Karpas-422 (cell line): ENCODE measurements around the gene EFCAB6. TPM values are rescaled to one million over a fixed set of nuclear protein-coding genes. Genes with fewer than 3 reads are reported as not detected.

Source experiments
- DNase-seq: peaks from one replicate; pipeline ENCODE4 v3.0.0-alpha.2; 2015
- H2AFZ ChIP-seq: fragments of 200-600 bp; sonication (generic); 2 replicates; pipeline ENCODE4 v1.6.1; 2014; ENCODE audit warnings: antibody characterized with exemption, low read length, mixed read lengths
- H3K27ac ChIP-seq: fragments of 200-600 bp; sonication (generic); 2 replicates; pipeline ENCODE4 v1.5.1; 2014; ENCODE audit warnings: mild to moderate bottlenecking, low read length, moderate library complexity
- H3K27me3 ChIP-seq: fragments of 200-600 bp; sonication (generic); 2 replicates; pipeline ENCODE4 v1.6.1; 2014; ENCODE audit warnings: low read length, mixed read lengths
- H3K36me3 ChIP-seq: fragments of 200-600 bp; sonication (generic); 2 replicates; pipeline ENCODE4 v1.6.1; 2014; ENCODE audit warnings: low read length, mixed read lengths; ENCODE audit not compliant: insufficient read depth
- H3K4me1 ChIP-seq: fragments of 200-600 bp; sonication (generic); 2 replicates; pipeline ENCODE4 v1.6.1; 2014; ENCODE audit warnings: mild to moderate bottlenecking, low read length, mixed read lengths
- H3K4me2 ChIP-seq: fragments of 200-600 bp; sonication (generic); 2 replicates; pipeline ENCODE4 v1.6.1; 2014; ENCODE audit warnings: low read length, low read depth, mild to moderate bottlenecking; ENCODE audit not compliant: poor library complexity, severe bottlenecking
- H3K4me3 ChIP-seq: fragments of 200-600 bp; sonication (generic); 2 replicates; pipeline ENCODE4 v1.5.1; 2014; ENCODE audit warnings: mild to moderate bottlenecking, antibody characterized with exemption, low read length, mixed read lengths
- H3K79me2 ChIP-seq: fragments of 200-600 bp; sonication (generic); 2 replicates; pipeline ENCODE4 v1.6.1; 2014; ENCODE audit warnings: mild to moderate bottlenecking, low read length, mixed read lengths
- H3K9ac ChIP-seq: fragments of 200-600 bp; sonication (generic); 2 replicates; pipeline ENCODE4 v1.6.0; 2014; ENCODE audit warnings: low read length
- H3K9me2 ChIP-seq: fragments of 200-600 bp; sonication (generic), shearing (Covaris generic); replicated peaks from 2 replicates; pipeline ENCODE4 v1.6.0; 2014; ENCODE audit warnings: mild to moderate bottlenecking, low read length, moderate library complexity; ENCODE audit not compliant: insufficient read depth
- H3K9me3 ChIP-seq: fragments of 300-700, 200-600 bp; sonication (generic); 2 replicates; pipeline ENCODE4 v1.6.1; 2014; ENCODE audit warnings: low read length, mixed read lengths
- H4K20me1 ChIP-seq: fragments of 200-600 bp; sonication (generic); 2 replicates; pipeline ENCODE4 v1.6.1; 2014; ENCODE audit warnings: mild to moderate bottlenecking, antibody characterized with exemption, low read length, low read depth; ENCODE audit not compliant: insufficient read depth
- total RNA-seq: library from RNA; depleted of rRNA; stranded (reverse); fragments of >200 nt; shearing (Covaris generic); gene quantifications from 2 replicates; pipeline ENCODE4 v1.2.3, GENCODE V29; 2014; ENCODE audit warnings: low replicate concordance

EFCAB6 gene
- total RNA-seq, 1 experiment from 2014 or later: not detected

DNA sequence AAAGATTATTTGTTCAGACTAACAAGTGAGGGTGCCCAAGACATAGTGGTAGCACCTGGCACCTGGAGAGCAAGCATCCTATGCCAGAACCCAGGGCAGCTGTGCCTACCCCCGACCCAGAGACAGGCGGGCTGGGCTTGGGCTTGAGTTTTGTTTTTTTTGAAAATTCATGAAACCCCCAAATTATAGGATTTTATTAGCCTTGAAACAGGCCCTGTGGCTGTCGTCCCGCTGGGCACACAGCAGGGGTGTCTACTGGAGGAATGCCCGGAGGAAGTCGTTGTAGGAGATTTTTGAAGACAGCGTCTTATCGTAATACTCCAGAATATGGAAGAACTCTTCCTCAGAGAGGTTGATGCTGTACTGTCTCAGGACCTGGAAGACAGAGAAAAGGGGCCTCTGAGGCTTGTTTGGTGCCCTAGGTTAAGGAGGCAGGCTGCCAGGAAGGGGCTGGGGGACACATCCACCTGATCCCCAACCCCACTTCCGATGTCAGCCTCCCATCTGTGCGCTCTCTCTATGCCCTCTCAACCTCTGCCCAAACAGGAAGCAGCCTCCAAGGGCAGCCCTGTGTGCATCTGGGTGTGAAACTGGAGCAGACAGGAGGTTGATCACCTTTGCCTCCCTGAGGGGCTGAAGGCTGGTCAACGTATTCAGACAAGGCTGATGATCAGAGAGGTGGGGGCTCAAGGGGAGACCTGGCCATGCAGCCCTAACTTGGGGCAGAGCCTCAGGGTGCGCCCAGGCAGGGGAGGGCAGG lies 283.3 kb downstream of the EFCAB6 start:
- no peaks in the 10 kb centered on the region for H3K4me1 ChIP-seq
- no peaks in the 10 kb centered on the region for H3K27me3 ChIP-seq
- H3K4me2 ChIP-seq: no peak overlapping the region
- H3K9me3 ChIP-seq: no peaks in the 10 kb centered on the region
- H3K27ac ChIP-seq: no peak overlapping the region
- H3K36me3 ChIP-seq: no peaks in the 10 kb centered on the region
- H2AFZ ChIP-seq: no peak overlapping the region
- H3K9me2 ChIP-seq: no peaks in the 10 kb centered on the region
- H3K9ac ChIP-seq: no peak overlapping the region
- DNase-seq: no peak
- no peak overlapping the region for H3K4me3 ChIP-seq
- H3K79me2 ChIP-seq: no peaks in the 10 kb centered on the region
- no peaks in the 10 kb centered on the region for H4K20me1 ChIP-seq

DNA sequence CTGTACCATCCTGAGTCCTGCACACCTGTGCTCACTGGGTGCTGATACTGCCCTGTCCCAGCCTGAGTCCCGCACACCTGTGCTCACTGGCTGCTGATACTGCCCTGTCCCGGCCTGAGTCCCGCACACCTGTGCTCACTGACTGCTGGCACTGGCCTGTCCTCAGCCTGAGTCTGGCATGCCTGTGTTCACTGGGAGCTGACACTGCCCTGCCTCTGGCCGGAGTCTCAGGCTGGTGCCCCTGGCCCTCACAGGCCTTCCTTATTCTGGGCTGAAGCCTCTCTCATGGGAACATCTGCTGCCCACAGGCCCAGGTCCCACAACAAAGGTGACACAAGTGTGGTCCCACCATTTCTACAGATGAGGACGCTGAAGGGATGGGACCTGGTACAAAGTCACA lies 285.2 kb downstream of the EFCAB6 start:
- Histone ChIP-seq H3K27ac (no peak overlapping the region), H3K4me3 (no peak overlapping the region), H4K20me1 (no peaks in the 10 kb centered on the region), H3K27me3 (no peaks in the 10 kb centered on the region), H3K79me2 (no peaks in the 10 kb centered on the region), H3K4me2 (no peak overlapping the region), H2AFZ (no peak overlapping the region), H3K9me2 (no peaks in the 10 kb centered on the region), H3K36me3 (no peaks in the 10 kb centered on the region), H3K9ac (no peak overlapping the region), H3K4me1 (no peaks in the 10 kb centered on the region), H3K9me3 (no peaks in the 10 kb centered on the region)
- no peak for DNase-seq

GRCh38 chr22:43526117-43526655 lies 285.9 kb downstream of the EFCAB6 start:
- Histone ChIP-seq H3K4me1 (no peaks in the 10 kb centered on the region), H3K4me3 (no peak overlapping the region), H3K9me2 (no peaks in the 10 kb centered on the region), H3K79me2 (no peaks in the 10 kb centered on the region), H3K27me3 (no peaks in the 10 kb centered on the region), H3K4me2 (no peak overlapping the region), H3K36me3 (no peaks in the 10 kb centered on the region), H4K20me1 (no peaks in the 10 kb centered on the region), H2AFZ (no peak overlapping the region), H3K27ac (no peak overlapping the region), H3K9ac (no peak overlapping the region), H3K9me3 (no peaks in the 10 kb centered on the region)
- no peak for DNase-seq

GRCh38 chr22:43521716-43522115 lies 290.4 kb downstream of the EFCAB6 start:
- no peak overlapping the region for H3K27ac ChIP-seq
- H3K36me3 ChIP-seq: no peaks in the 10 kb centered on the region
- H3K9ac ChIP-seq: no peak overlapping the region
- no peaks in the 10 kb centered on the region for H3K4me1 ChIP-seq
- H4K20me1 ChIP-seq: no peaks in the 10 kb centered on the region
- no peaks in the 10 kb centered on the region for H3K9me2 ChIP-seq
- no peaks in the 10 kb centered on the region for H3K27me3 ChIP-seq
- no peak overlapping the region for H3K4me2 ChIP-seq
- no peaks in the 10 kb centered on the region for H3K79me2 ChIP-seq
- DNase-seq: no peak
- no peaks in the 10 kb centered on the region for H3K9me3 ChIP-seq
- H3K4me3 ChIP-seq: no peak overlapping the region
- no peak overlapping the region for H2AFZ ChIP-seq

DNA sequence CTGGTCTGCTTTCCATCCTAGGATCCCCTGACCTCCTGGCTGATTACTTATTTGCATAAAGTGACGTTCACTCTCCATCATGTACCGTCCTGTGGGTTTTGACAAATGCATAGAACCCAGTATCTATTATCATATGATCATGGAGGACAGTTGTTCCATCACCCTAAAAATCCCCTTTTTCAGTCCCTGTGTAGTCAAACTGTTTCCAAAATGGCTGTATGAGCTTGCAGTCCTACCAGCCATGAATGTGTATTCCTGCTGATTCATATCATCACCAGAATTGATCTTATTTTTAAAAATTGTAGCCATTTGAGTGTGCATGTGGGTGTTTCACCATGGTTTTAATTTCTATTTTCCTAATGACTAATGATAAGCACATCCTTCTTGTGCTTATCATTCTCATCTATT lies 291.5 kb downstream of the EFCAB6 start:
- no peaks in the 10 kb centered on the region for H3K36me3 ChIP-seq
- no peaks in the 10 kb centered on the region for H3K27me3 ChIP-seq
- H3K4me1 ChIP-seq: no peaks in the 10 kb centered on the region
- no peak overlapping the region for H3K9ac ChIP-seq
- no peaks in the 10 kb centered on the region for H4K20me1 ChIP-seq
- no peaks in the 10 kb centered on the region for H3K9me3 ChIP-seq
- H3K27ac ChIP-seq: no peak overlapping the region
- no peaks in the 10 kb centered on the region for H3K79me2 ChIP-seq
- no peaks in the 10 kb centered on the region for H3K9me2 ChIP-seq
- no peak overlapping the region for H3K4me3 ChIP-seq
- no peak for DNase-seq
- no peak overlapping the region for H3K4me2 ChIP-seq
- no peak overlapping the region for H2AFZ ChIP-seq

GRCh38 chr22:43516996-43517635 lies 295.0 kb downstream of the EFCAB6 start:
- Histone ChIP-seq H3K79me2 (no peaks in the 10 kb centered on the region), H3K36me3 (no peaks in the 10 kb centered on the region), H3K9me3 (no peaks in the 10 kb centered on the region), H2AFZ (no peak overlapping the region), H3K4me1 (no peaks in the 10 kb centered on the region), H3K9ac (no peak overlapping the region), H3K27me3 (no peaks in the 10 kb centered on the region), H3K9me2 (no peaks in the 10 kb centered on the region), H3K27ac (no peak overlapping the region), H3K4me2 (no peak overlapping the region), H3K4me3 (no peak overlapping the region), H4K20me1 (no peaks in the 10 kb centered on the region)
- DNase-seq: no peak

DNA sequence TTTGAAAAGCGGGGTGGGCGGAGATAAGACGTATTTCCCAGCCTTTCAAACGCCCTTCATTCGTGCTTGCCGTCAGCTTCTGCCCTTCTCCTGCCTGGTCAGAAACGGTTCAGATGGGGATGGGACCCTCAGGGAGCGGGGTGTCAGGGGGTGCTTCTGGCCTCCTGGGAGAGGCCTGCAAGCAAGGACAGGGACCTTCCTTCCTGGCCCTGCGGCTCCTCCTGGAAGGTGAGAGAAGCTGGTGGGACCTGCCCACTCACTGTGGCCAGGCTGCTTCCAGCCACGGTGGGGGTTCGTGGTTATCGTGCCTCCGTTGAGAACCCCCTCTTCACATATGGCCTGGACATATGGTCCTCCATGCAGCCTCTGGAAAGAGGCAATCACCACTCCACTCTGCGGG lies 295.7 kb downstream of the EFCAB6 start:
- Histone ChIP-seq H3K9me2 (no peaks in the 10 kb centered on the region), H2AFZ (no peak overlapping the region), H3K36me3 (no peaks in the 10 kb centered on the region), H3K4me3 (no peak overlapping the region), H3K9ac (no peak overlapping the region), H4K20me1 (no peaks in the 10 kb centered on the region), H3K4me1 (no peaks in the 10 kb centered on the region), H3K4me2 (no peak overlapping the region), H3K27me3 (no peaks in the 10 kb centered on the region), H3K9me3 (no peaks in the 10 kb centered on the region), H3K79me2 (no peaks in the 10 kb centered on the region), H3K27ac (no peak overlapping the region)
- no peak for DNase-seq

- no peaks in the 10 kb centered on the region for H3K4me1 ChIP-seq
- no peak overlapping the region for H2AFZ ChIP-seq
- H4K20me1 ChIP-seq: no peaks in the 10 kb centered on the region
- no peaks in the 10 kb centered on the region for H3K79me2 ChIP-seq
- no peaks in the 10 kb centered on the region for H3K36me3 ChIP-seq
- DNase-seq: peak; percentile 61
- no peaks in the 10 kb centered on the region for H3K9me2 ChIP-seq
- no peaks in the 10 kb centered on the region for H3K9me3 ChIP-seq
- H3K27ac ChIP-seq: no peak overlapping the region
- H3K27me3 ChIP-seq: no peaks in the 10 kb centered on the region
- no peak overlapping the region for H3K9ac ChIP-seq
- no peak overlapping the region for H3K4me3 ChIP-seq
- no peak overlapping the region for H3K4me2 ChIP-seq
These were observed 296.2 kb downstream of the EFCAB6 start for GRCh38 chr22:43515902-43516301.
